K562 (cell line): Measurements from ENCODE around the gene ZMAT3. TPM values are rescaled to one million over a fixed set of nuclear protein-coding genes. Genes with fewer than 3 reads are reported as not detected.

Experiments used
- ATAC-seq: fragments of 200-7000 bp; cut with Tn5 transposase; 3 replicates; pipeline ENCODE4 v1.9.1; 2020; ENCODE audit warnings: moderate library complexity
- BruUV-seq: library from RNA; stranded (reverse); fragments of 400-500 nt; replicated peaks from 2 replicates; lab custom pipeline; 2021; lab: Mats Ljungman, UMichigan
- CTCF ChIA-PET: fragments of 300-600 bp; formaldehyde crosslinking; extraction: SDS; loops from one replicate; lab custom pipeline; 2021; ENCODE audit warnings: low intra/inter-chr PET ratio; lab: Yijun Ruan, JAX
- POLR2A ChIA-PET: fragments of 300-600, 350-650 bp; sonication (Branson Sonifier 250); formaldehyde crosslinking; extraction: SDS; loops from one replicate; lab custom pipeline; 2021; ENCODE audit warnings: antibody characterized with exemption, inconsistent platforms; lab: Yijun Ruan, JAX
- DNase-seq, 4 experiments: peaks; one replicate each; pipeline versions ENCODE4 v3.0.0 to v3.0.0-alpha.2; 2011 to 2018; ENCODE audit warnings: low spot score in 3 of 4, mixed read lengths in 3 of 4; ENCODE audit errors: extremely low read depth in 1 of 4
- FAIRE-seq: peaks from 2 replicates; lab custom pipeline; 2011; peaks lifted over from hg19 to GRCh38; lab: Jason Lieb, UNC
- H2AFZ ChIP-seq: 2 replicates; pipeline ENCODE4 v1.6.0; 2011; ENCODE audit warnings: low read depth, low read length, control low read depth, inconsistent platforms
- H3K27ac ChIP-seq: fragments of 200-600 bp; 3 replicates; pipeline ENCODE4 v1.8.0; 2011; ENCODE audit warnings: low read depth, mild to moderate bottlenecking, control low read depth, inconsistent platforms, low read length, moderate library complexity, mixed read lengths; ENCODE audit errors: extremely low read depth
- H3K27me3 ChIP-seq, 2 experiments: fragments of 300-600 bp in 1 of 2; 2 replicates in 1 of 2; 3 replicates in 1 of 2; pipeline versions ENCODE4 v1.6.0 to v1.8.0; 2011; ENCODE audit warnings: inconsistent platforms in 2 of 2, low read length in 2 of 2, mild to moderate bottlenecking in 1 of 2, mixed read lengths in 1 of 2, moderate library complexity in 1 of 2; ENCODE audit not compliant: control insufficient read depth in 2 of 2, insufficient read depth in 2 of 2
- H3K36me3 ChIP-seq: fragments of 300-600 bp; 3 replicates; pipeline ENCODE4 v1.8.0; 2011; ENCODE audit warnings: mild to moderate bottlenecking, low read length, inconsistent platforms; ENCODE audit not compliant: control insufficient read depth, insufficient read depth
- H3K4me1 ChIP-seq, 2 experiments: fragments of 200-600 bp in 1 of 2; replicated peaks in 1 of 2; 2 replicates in 1 of 2; 3 replicates in 1 of 2; pipeline versions ENCODE4 v1.5.1 to v1.8.0; 2011; ENCODE audit warnings: inconsistent platforms in 2 of 2, low read length in 2 of 2, mild to moderate bottlenecking in 1 of 2, mixed read lengths in 1 of 2, moderate library complexity in 1 of 2; ENCODE audit not compliant: control insufficient read depth in 2 of 2, insufficient read depth in 2 of 2
- H3K4me2 ChIP-seq: 2 replicates; pipeline ENCODE4 v1.6.1; 2011; ENCODE audit warnings: low read length, control low read depth, inconsistent platforms, mixed read lengths; ENCODE audit not compliant: insufficient read depth
- H3K4me3 ChIP-seq: fragments of 200-600 bp; sonication (generic), shearing (Covaris generic); 2 replicates; pipeline ENCODE4 v1.5.1; 2016; ENCODE audit warnings: control low read depth, inconsistent platforms
- H3K79me2 ChIP-seq: fragments of 200-600 bp; 3 replicates; pipeline ENCODE4 v1.8.0; 2011; ENCODE audit warnings: low read length, inconsistent platforms; ENCODE audit not compliant: control insufficient read depth, insufficient read depth
- H3K9ac ChIP-seq, 2 experiments: 2 replicates each; pipeline versions ENCODE4 v1.6.0 to v1.6.1; 2011; ENCODE audit warnings: low read depth in 2 of 2, low read length in 2 of 2, control low read depth in 1 of 2, inconsistent platforms in 1 of 2, mild to moderate bottlenecking in 1 of 2, mixed read lengths in 1 of 2; ENCODE audit not compliant: insufficient read depth in 1 of 2
- H3K9me1 ChIP-seq: one replicate; pipeline ENCODE4 v1.6.0; 2011; ENCODE audit warnings: inconsistent platforms, mild to moderate bottlenecking, low read length, moderate library complexity; ENCODE audit not compliant: control insufficient read depth, insufficient read depth
- H3K9me3 ChIP-seq: replicated peaks from 2 replicates; pipeline ENCODE4 v1.5.1; 2011; ENCODE audit warnings: low read depth, low read length, inconsistent platforms; ENCODE audit not compliant: control insufficient read depth, insufficient read depth
- H4K20me1 ChIP-seq: replicated peaks from 2 replicates; pipeline ENCODE4 v1.6.1; 2011; ENCODE audit warnings: low read length, inconsistent platforms, mixed read lengths; ENCODE audit not compliant: control insufficient read depth, insufficient read depth
- ATF6 ChIP-seq: sonication (generic); formaldehyde crosslinking; IDR thresholded peaks from 2 replicates; pipeline ENCODE4 v1.4.0; 2020; ENCODE audit warnings: mild to moderate bottlenecking, missing genetic modification reagents
- CEBPZ ChIP-seq: fragments of 150-350 bp; IDR thresholded peaks from 2 replicates; pipeline ENCODE4 v1.6.1; 2014; ENCODE audit warnings: low read depth, mild to moderate bottlenecking, low read length, borderline replicate concordance
- ELK3 ChIP-seq: fragments of 450-650 bp; formaldehyde crosslinking; IDR thresholded peaks from 2 replicates; pipeline ENCODE4 v1.4.0; 2020; ENCODE audit warnings: mild to moderate bottlenecking
- FIP1L1 ChIP-seq: fragments of 200-400 bp; formaldehyde crosslinking; IDR thresholded peaks from 2 replicates; pipeline ENCODE4 v1.6.1; 2018; ENCODE audit warnings: mild to moderate bottlenecking, low read depth, low read length; ENCODE audit not compliant: poor library complexity, severe bottlenecking
- FOXM1 ChIP-seq, 2 experiments: fragments of 450-650 bp in 1 of 2; sonication (generic) in 1 of 2; formaldehyde crosslinking in 1 of 2; IDR thresholded peaks; 2 replicates each; pipeline versions ENCODE4 v1.6.1 to v1.9.0; 2017 to 2022; ENCODE audit warnings: low read depth in 2 of 2, mild to moderate bottlenecking in 2 of 2, missing genetic modification reagents in 1 of 2, moderate library complexity in 1 of 2
- HCFC1 ChIP-seq: IDR thresholded peaks from 2 replicates; pipeline ENCODE4 v1.6.1; 2012; ENCODE audit warnings: low read depth, low read length, improper control_type of control experiment
- JUN ChIP-seq, 2 experiments: sonication (generic) in 1 of 2; formaldehyde crosslinking in 1 of 2; IDR thresholded peaks; 2 replicates each; pipeline versions ENCODE4 v1.6.1 to v1.8.0; 2012 to 2022; ENCODE audit warnings: borderline replicate concordance in 2 of 2, mild to moderate bottlenecking in 2 of 2, improper control_type of control experiment in 1 of 2, low read depth in 1 of 2, low read length in 1 of 2, missing genetic modification reagents in 1 of 2
- MYBL2 ChIP-seq, 2 experiments: fragments of 450-650 bp in 1 of 2; sonication (generic) in 1 of 2; formaldehyde crosslinking in 1 of 2; IDR thresholded peaks; 2 replicates each; pipeline versions ENCODE4 v1.6.1 to v1.8.1; 2017 to 2022; ENCODE audit warnings: borderline replicate concordance in 1 of 2, inconsistent platforms in 1 of 2, low read depth in 1 of 2, mild to moderate bottlenecking in 1 of 2, missing genetic modification reagents in 1 of 2, moderate library complexity in 1 of 2
- ZNF436 ChIP-seq: fragments of 250-450, 450-650 bp; sonication (Bioruptor Pico); formaldehyde crosslinking; IDR thresholded peaks from 2 replicates; pipeline ENCODE4 v1.7.0; 2020; ENCODE audit warnings: mild to moderate bottlenecking
- ZNF696 ChIP-seq: fragments of 250-450 bp; sonication (Bioruptor Pico); conservative IDR thresholded peaks from 2 replicates; pipeline ENCODE4 v1.4.0; 2020; ENCODE audit warnings: mild to moderate bottlenecking, moderate library complexity
- in situ Hi-C: fragments of 300-500 bp; cut with MboI; formaldehyde crosslinking; loops from 4 replicates; pipeline ENCODE4 v1.15.0; 2018; ENCODE audit warnings: inconsistent platforms, mixed read lengths
- intact Hi-C: fragments of 100-400 bp; cut with micrococcal nuclease; formaldehyde crosslinking; loops from 2 replicates; pipeline ENCODE4 v1.14.2; 2022
- polyA plus RNA-seq, 8 experiments: library from polyadenylated mRNA; depleted of rRNA in 4 of 8; stranded (reverse) in 5 of 8; unstranded in 3 of 8; fragments of >200 nt; fragmentation: Nextera tagmentation in 2 of 8; fragmentation: Illumina TruSeq in 1 of 8; extraction: Ambion mirVana in 2 of 8; extraction: Trizol in 1 of 8; gene quantifications; 2 replicates each; pipeline versions ENCODE4 v1.2.1 to v1.2.3, GENCODE V29; 2011 to 2014; ENCODE audit warnings: inconsistent platforms in 1 of 8, missing spikeins in 1 of 8
- total RNA-seq, 7 experiments: library from RNA; depleted of rRNA in 6 of 7; stranded (reverse); fragments of >200 nt in 6 of 7; fragmentation: Illumina TruSeq in 2 of 7; extraction: Trizol in 2 of 7; gene quantifications; 2 replicates each; pipeline versions ENCODE4 v1.2.1 to v1.2.3, GENCODE V29; 2011 to 2021; ENCODE audit warnings: low replicate concordance in 1 of 7

The ZMAT3 gene
- total and polyA plus RNA-seq, 9 of the 15 experiments (the other 6 are each of a cell fraction or from before 2014, with no cell fraction given) = 0.87 to 5.1 (median 3.9) TPM

- POLR2A ChIA-PET = interaction anchor here (0.7 to 0.9 kb wide), 2 partner anchors 20 to 46 kb away, joined by 3 read pairs; no protein-coding TSS in a partner anchor
- DNase-seq (no peak), ATAC-seq (no peak), FAIRE-seq (no peak)
- Histone ChIP-seq H3K27ac (no peak overlapping the region), H3K4me1 (no peaks in the 10 kb centered on the region; a peak in 1 of 5 replicates), H3K9me1 (no peaks in the 10 kb centered on the region), H3K9me3 (no peaks in the 10 kb centered on the region), H3K79me2 (no peaks in the 10 kb centered on the region), H4K20me1 (no peaks in the 10 kb centered on the region), H3K9ac (no peak overlapping the region), H3K27me3 (no peaks in the 10 kb centered on the region), H2AFZ (no peak overlapping the region), H3K4me3 (no peak overlapping the region), H3K36me3 (no peaks in the 10 kb centered on the region), H3K4me2 (no peak overlapping the region)
- CTCF ChIA-PET = no interaction called here
- BruUV-seq = no TSS peak
- intact Hi-C loops (no loop called here), in situ Hi-C loops (no loop called here)
- no peak for TF ChIP-seq ZNF696 (CRISPR knock-in tag)
- TF ChIP-seq MYBL2 (IDR thresholded peaks at IDR 0.05; ENCODE audit: low read depth) = peak; percentile 10; the same call in 1 of the 2 replicates
- TF ChIP-seq MYBL2 (CRISPR knock-in tag; IDR thresholded peaks at IDR 0.05; ENCODE audit: borderline replicate concordance) = no peak
- no peak for TF ChIP-seq JUN (IDR thresholded peaks at IDR 0.05; ENCODE audit: borderline replicate concordance, low read depth, low read length)
- TF ChIP-seq JUN (CRISPR knock-in tag; IDR thresholded peaks at IDR 0.05; ENCODE audit: borderline replicate concordance) = no peak
- TF ChIP-seq HCFC1 = no peak
- no peak for TF ChIP-seq ATF6 (CRISPR knock-in tag)
- no peak for TF ChIP-seq CEBPZ
- peak; percentile 46; the same call in 1 of the 2 replicates for TF ChIP-seq FOXM1 (IDR thresholded peaks at IDR 0.05; ENCODE audit: low read depth)
- TF ChIP-seq FOXM1 (CRISPR knock-in tag; IDR thresholded peaks at IDR 0.05; ENCODE audit: low read depth) = no peak
- TF ChIP-seq FIP1L1 = no peak
- TF ChIP-seq ZNF436 (CRISPR knock-in tag) = no peak
- TF ChIP-seq ELK3 (CRISPR knock-in tag) = no peak
Measured at GRCh38 chr3:179091113-179091512, 19.5 kb upstream of the ZMAT3 start.
